Endothelial cell (in vitro differentiated cells): Measurements from ENCODE around the gene TMEM272. TPM values are rescaled to one million over a fixed set of nuclear protein-coding genes. Genes with fewer than 3 reads are reported as not detected.

Experiments
- DNase-seq: peaks from one replicate; pipeline ENCODE4 v3.0.0; 2021; ENCODE audit warnings: low spot score
- H3K27ac Mint-ChIP-seq: one replicate; pipeline ENCODE4 v1.8.0; 2021; ENCODE audit warnings: mixed read lengths, inconsistent platforms; ENCODE audit not compliant: unreplicated experiment
- H3K27me3 Mint-ChIP-seq: one replicate; pipeline ENCODE4 v1.8.0; 2021; ENCODE audit warnings: mild to moderate bottlenecking, moderate library complexity, mixed read lengths, inconsistent platforms; ENCODE audit not compliant: unreplicated experiment
- H3K36me3 Mint-ChIP-seq: one replicate; pipeline ENCODE4 v1.8.0; 2021; ENCODE audit warnings: mild to moderate bottlenecking, low read depth, mixed read lengths, inconsistent platforms; ENCODE audit not compliant: unreplicated experiment
- H3K4me1 Mint-ChIP-seq: one replicate; pipeline ENCODE4 v1.8.0; 2021; ENCODE audit warnings: mild to moderate bottlenecking, mixed read lengths, inconsistent platforms; ENCODE audit not compliant: unreplicated experiment
- H3K4me3 Mint-ChIP-seq: one replicate; pipeline ENCODE4 v1.8.0; 2021; ENCODE audit warnings: mild to moderate bottlenecking, mixed read lengths, inconsistent platforms; ENCODE audit not compliant: unreplicated experiment
- H3K9me3 Mint-ChIP-seq: one replicate; pipeline ENCODE4 v1.8.0; 2021; ENCODE audit warnings: mixed read lengths, inconsistent platforms; ENCODE audit not compliant: unreplicated experiment
- CTCF ChIP-seq: fragments of 200-600 bp; sonication (generic); IDR thresholded peaks from one replicate; pipeline ENCODE4 v1.5.0; 2021; ENCODE audit warnings: antibody characterized with exemption; ENCODE audit not compliant: unreplicated experiment
- total RNA-seq: library from RNA; stranded (reverse); fragmentation: NEBNext Ultra II Directional; extraction: Animal tissue kit (Norgen Biotek cat#: 25700); gene quantifications from one replicate; pipeline ENCODE4 v1.2.1, GENCODE V29; 2021; ENCODE audit not compliant: unreplicated experiment

Gene TMEM272
- total RNA-seq, 1 donor from 2014 or later, result 0.15 TPM

DNA sequence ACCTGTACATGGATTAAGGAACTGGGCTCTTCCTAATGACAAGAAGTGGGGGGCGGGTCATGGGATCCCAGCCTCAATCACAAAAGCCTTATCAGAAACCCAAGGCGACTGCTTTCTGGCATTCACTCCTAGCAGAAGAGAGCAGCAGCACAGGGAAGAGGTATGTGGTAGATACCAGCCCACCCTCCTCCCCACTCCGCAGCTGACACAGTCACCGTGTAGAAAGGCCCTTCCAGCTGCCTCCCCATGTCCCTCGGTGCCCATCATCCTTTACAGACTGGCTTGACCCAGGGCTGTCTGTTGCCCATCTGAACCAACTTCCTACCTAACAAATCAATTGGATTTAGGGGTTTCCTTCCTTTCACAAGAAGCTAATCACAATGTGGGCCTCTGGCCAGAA lies 37.9 kb downstream of the TMEM272 start:
- Mint-ChIP-seq H3K9me3 (no peaks in the 10 kb centered on the region), H3K36me3 (peaks cover 5% of the 10 kb centered on the region), H3K27me3 (peaks cover 8% of the 10 kb centered on the region), H3K4me1 (peaks cover 46% of the 10 kb centered on the region), H3K27ac (no peak overlapping the region), H3K4me3 (no peak overlapping the region)
- no peak for DNase-seq
- no peak for TF ChIP-seq CTCF

GRCh38 chr13:51806566-51806965 lies 38.4 kb downstream of the TMEM272 start:
- Mint-ChIP-seq H3K27me3 (peaks cover 8% of the 10 kb centered on the region), H3K9me3 (no peaks in the 10 kb centered on the region), H3K27ac (no peak overlapping the region), H3K4me3 (no peak overlapping the region), H3K36me3 (peaks cover 5% of the 10 kb centered on the region), H3K4me1 (peaks cover 45% of the 10 kb centered on the region)
- DNase-seq, result no peak
- no peak for TF ChIP-seq CTCF

DNA sequence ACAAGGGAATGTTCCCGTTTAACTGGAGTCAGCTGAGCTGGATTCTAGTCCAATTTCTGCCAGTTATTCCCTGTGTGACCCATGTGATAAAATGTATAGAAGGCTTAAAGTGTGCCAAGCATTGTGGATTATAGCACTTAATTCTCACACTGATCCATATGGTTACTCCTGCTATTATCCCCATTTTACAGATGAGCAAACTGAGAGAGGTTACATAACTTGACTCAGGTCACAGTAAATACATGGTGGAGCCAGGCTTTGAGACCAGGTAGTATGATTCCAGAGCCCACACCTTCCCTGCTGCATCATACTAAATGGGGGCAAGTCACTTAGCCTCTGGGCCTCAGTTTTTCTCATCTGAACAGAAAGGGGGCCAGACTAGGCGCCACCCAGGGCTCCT lies 39.1 kb downstream of the TMEM272 start:
- no peak for TF ChIP-seq CTCF
- DNase-seq, result no peak
- Mint-ChIP-seq H3K4me3 (no peak overlapping the region), H3K36me3 (peaks cover 5% of the 10 kb centered on the region), H3K27ac (peak overlapping the region; percentile 17), H3K27me3 (peaks cover 8% of the 10 kb centered on the region), H3K4me1 (peaks cover 43% of the 10 kb centered on the region), H3K9me3 (no peaks in the 10 kb centered on the region)

GRCh38 chr13:51805313-51805712 lies 39.7 kb downstream of the TMEM272 start:
- no peak for TF ChIP-seq CTCF
- Mint-ChIP-seq H3K4me1 (peaks cover 44% of the 10 kb centered on the region), H3K36me3 (peaks cover 5% of the 10 kb centered on the region), H3K27ac (no peak overlapping the region), H3K4me3 (peak overlapping the region; percentile 91), H3K27me3 (peaks cover 8% of the 10 kb centered on the region), H3K9me3 (no peaks in the 10 kb centered on the region)
- no peak for DNase-seq

DNA sequence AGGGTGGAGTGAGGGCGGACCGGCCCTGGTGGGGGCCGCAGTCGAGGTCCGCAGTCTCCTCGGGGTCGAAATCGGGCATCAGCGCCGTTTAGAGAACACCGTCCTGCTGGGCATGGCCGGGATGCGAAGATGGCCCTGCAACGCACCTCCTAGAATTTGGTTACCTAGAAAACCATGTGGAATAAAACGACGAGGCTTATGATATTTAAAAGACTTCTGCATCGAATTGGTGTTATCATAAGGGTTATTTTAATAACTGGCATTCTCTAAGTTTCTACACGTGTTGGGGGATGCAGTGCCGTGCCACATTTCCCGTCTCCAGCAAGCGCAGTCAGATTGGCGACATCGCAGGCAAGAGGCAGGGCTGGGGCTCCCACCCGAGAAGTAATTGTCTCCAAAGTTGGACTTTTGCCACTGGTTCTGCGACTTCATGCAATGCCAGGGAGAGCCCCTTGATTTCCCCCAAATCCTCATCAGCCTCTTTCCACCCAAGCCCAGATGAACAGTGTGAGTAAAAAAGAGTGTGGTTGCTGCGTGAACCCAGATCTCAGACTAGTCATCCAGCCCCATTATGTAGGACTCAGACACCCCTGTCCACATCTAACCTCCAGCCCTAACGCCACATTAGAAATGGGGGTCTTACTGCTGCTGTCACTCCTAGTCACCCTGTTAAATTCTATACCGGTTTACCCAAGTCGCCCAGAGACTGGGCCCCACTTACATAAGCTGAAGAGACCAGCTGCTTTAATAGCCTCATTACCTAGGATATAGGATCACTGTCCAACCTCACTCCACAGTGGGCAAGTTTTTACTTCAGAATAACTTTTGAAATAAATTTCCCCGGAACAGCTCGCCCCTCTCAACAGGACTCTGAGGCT lies 40.4 kb downstream of the TMEM272 start:
- DNase-seq, result no peak
- peak overlapping the region; percentile 88 for H3K27ac Mint-ChIP-seq
- no peaks in the 10 kb centered on the region for H3K9me3 Mint-ChIP-seq
- peaks cover 8% of the 10 kb centered on the region for H3K27me3 Mint-ChIP-seq
- peaks cover 52% of the 10 kb centered on the region for H3K4me1 Mint-ChIP-seq
- peaks cover 5% of the 10 kb centered on the region for H3K36me3 Mint-ChIP-seq
- peak overlapping the region; percentile 91 for H3K4me3 Mint-ChIP-seq
- TF ChIP-seq CTCF, result no peak
